DMS79 (cell line): ENCODE data around the gene TKT.
"Not testable (repeated sequence)": the region's sequence is repeated elsewhere in the genome, so short reads cannot be mapped to it uniquely, and the experiment has no call there.

Source experiments
- DNase-seq: peaks from one replicate; lab custom pipeline; 2025; lab: John Stamatoyannopoulos, UW

TKT gene

GRCh38 chr3:53255775-53256703, at the start of gene TKT:
TKT (minus strand) TSS chr3:53256022; CDS start chr3:53255942, 80 bp downstream.
- peak; percentile 31 for DNase-seq

- DNase-seq, result no peak
Observed at GRCh38 chr3:53303957-53304356, 48.1 kb upstream of the TKT start.

GRCh38 chr3:53303549-53303948, 47.7 kb upstream of the TKT start:
- no peak for DNase-seq

- no peak for DNase-seq
Observed at GRCh38 chr3:53300826-53301225, 45.0 kb upstream of the TKT start.

GRCh38 chr3:53299611-53300023, 43.8 kb upstream of the TKT start:
- not testable (repeated sequence) for DNase-seq

GRCh38 chr3:53295410-53295809, 39.6 kb upstream of the TKT start:
- DNase-seq, result no peak

GRCh38 chr3:53293867-53294266, 38.0 kb upstream of the TKT start:
- no peak for DNase-seq

GRCh38 chr3:53288214-53288613, 32.4 kb upstream of the TKT start:
- DNase-seq, result no peak

GRCh38 chr3:53287131-53287629, 31.4 kb upstream of the TKT start:
- no peak for DNase-seq

GRCh38 chr3:53286727-53287126, 30.9 kb upstream of the TKT start:
- no peak for DNase-seq

- DNase-seq, result no peak
Observed at GRCh38 chr3:53282581-53282980, 26.8 kb upstream of the TKT start.

GRCh38 chr3:53278667-53279066, 22.8 kb upstream of the TKT start:
- no peak for DNase-seq

GRCh38 chr3:53274938-53275605, 19.2 kb upstream of the TKT start:
- no peak for DNase-seq

GRCh38 chr3:53273146-53273670, 17.4 kb upstream of the TKT start:
- DNase-seq, result no peak

GRCh38 chr3:53269888-53270880, 14.4 kb upstream of the TKT start:
- DNase-seq, result peak; percentile 85

GRCh38 chr3:53269193-53269592, 13.4 kb upstream of the TKT start:
- not testable (repeated sequence) for DNase-seq

- DNase-seq, result no peak
Observed at GRCh38 chr3:53267766-53268165, 11.9 kb upstream of the TKT start.

- DNase-seq, result no peak
Observed at GRCh38 chr3:53264718-53265117, 8.9 kb upstream of the TKT start.

- DNase-seq, result no peak
Observed at GRCh38 chr3:53263907-53264306, 8.1 kb upstream of the TKT start.

- DNase-seq, result no peak
Observed at GRCh38 chr3:53261712-53262111, 5.9 kb upstream of the TKT start.

GRCh38 chr3:53260286-53260785, 4.5 kb upstream of the TKT start:
- DNase-seq, result no peak
